ENCODE data around the gene TMEM125.

DNA sequence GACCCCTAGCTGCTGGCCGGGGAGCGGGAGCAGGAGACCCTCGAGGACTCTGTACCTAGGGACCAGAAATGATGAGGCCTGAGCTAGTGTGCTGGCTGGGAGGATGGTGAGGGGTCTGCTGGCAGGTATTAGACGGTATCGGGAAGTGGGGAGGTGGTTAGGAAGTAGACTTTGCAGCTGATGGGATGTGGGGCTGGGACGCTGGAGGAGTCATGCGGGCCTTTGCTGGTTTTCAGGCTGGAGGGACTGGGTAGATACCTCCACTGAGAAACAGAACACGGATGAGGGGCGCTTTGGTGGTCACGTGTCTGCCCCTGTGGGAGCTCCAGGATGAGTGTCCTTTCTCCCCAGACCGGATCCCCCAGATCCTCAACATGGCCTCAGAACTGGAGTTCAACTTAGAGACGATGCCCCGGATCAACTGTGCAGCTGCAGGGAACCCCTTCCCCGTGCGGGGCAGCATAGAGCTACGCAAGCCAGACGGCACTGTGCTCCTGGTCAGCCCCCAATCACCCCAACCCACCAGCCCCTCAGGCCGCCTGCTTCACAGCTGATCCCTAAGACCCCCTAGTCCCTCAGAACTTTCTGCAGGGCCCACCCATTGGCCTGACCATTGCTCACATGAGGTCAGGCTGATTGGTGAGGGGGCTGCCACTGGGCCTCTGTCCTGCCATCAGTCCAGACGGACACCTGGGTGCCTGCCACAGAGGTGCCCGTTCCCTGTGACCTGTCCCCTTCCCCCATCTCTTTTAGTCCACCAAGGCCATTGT, 39.0 kb downstream of the TMEM125 start:
- TF ChIP-seq CTCF (IDR thresholded peaks at IDR 0.05) (no peak), POLR2A (IDR thresholded peaks at IDR 0.05) (no peak)

Measured in testis (tissue), 2 donors.